ENCODE measurements around the gene MTO1.
"Not testable (repeated sequence)": the region's sequence is repeated elsewhere in the genome, so short reads cannot be mapped to it uniquely, and the experiment has no call there.

MTO1 gene, protein sequence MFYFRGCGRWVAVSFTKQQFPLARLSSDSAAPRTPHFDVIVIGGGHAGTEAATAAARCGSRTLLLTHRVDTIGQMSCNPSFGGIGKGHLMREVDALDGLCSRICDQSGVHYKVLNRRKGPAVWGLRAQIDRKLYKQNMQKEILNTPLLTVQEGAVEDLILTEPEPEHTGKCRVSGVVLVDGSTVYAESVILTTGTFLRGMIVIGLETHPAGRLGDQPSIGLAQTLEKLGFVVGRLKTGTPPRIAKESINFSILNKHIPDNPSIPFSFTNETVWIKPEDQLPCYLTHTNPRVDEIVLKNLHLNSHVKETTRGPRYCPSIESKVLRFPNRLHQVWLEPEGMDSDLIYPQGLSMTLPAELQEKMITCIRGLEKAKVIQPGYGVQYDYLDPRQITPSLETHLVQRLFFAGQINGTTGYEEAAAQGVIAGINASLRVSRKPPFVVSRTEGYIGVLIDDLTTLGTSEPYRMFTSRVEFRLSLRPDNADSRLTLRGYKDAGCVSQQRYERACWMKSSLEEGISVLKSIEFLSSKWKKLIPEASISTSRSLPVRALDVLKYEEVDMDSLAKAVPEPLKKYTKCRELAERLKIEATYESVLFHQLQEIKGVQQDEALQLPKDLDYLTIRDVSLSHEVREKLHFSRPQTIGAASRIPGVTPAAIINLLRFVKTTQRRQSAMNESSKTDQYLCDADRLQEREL

DNA sequence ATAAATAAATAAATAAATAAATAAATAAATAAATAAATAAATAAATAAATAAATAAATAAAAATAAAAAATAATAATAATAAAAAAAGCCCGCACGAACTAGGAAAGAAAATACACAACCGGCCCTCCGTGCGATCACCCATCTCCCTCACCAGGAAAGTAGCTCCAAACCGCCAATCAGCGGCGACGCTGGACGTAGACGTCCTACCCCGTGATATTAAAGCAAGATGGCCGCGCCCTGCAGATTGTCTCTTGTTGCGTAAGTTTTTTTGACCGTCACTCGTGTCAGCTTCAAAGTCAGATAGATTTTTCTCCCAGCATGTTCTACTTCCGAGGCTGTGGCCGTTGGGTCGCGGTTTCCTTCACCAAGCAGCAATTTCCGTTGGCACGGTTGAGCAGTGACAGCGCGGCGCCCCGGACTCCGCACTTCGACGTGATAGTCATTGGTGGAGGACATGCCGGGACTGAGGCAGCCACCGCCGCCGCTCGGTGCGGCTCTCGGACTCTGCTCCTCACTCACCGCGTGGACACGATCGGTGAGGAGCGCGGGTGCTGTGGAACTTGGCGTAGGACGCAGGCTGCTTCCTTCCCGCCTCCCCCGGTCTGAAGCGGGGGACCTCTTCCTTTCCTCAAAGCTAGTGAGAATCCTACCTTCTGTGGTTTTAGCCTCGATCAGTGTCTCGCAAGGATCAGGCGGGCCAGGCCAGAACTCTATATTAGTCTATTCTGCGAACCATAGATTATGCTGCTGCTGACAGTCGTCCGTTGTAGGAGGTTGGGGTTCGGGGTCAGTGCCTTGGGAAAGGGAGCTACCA, at the start of gene MTO1:
TSS of gene MTO1 (plus strand) at position 201 of the 814 bp plus-strand sequence. CDS start at position 319, 118 bp downstream.
- DNase-seq = peak; percentile 89

DNA sequence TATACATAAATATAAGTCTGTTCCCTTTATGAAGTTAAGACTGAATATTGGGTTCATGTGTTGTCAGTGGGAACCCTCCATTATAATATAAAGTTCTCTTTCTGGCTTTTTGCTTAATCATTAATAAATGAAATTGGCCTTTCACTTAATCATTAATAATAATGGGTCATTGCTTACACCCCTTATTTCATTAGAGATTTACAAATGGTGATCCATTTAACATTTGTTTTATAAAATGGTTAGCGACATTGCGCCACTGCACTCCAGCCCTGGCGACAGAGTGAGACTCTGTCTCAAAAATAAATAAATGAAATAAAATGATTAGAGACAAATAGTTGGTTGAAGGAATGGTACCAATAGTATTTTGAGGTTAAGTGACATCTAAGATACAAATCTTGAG, 48.4 kb upstream of the MTO1 start:
- DNase-seq = no peak

DNA sequence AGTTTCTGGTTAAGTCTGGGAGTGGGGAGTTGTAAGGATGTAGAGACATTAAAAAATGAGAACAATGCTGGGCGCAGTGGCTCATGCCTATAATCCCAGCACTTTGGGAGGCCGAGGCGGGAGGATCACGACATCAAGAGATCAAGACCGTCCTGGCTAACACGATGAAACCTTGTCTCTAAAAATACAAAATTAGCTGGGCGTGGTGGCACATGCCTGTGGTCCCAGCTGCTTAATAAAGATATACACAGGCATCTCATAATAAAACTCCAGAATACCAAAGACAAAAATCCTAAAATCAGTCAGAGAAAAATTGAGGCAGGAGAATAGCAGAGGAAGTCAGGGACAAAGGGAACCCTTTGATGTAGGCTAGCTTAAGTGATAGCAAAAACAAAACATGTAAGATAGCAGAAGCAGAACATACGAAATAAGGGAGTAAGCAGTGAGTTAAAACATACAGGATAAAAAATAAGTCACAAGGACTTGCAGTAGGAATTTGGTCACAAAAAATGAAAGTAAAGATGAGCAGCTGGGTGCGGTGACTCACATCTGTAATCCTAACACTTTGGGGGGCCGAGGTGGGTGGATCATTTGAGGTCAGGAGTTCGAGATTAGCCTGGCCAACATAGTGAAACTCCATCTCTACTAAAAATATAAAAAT, 43.3 kb upstream of the MTO1 start:
- no peak for DNase-seq

DNA sequence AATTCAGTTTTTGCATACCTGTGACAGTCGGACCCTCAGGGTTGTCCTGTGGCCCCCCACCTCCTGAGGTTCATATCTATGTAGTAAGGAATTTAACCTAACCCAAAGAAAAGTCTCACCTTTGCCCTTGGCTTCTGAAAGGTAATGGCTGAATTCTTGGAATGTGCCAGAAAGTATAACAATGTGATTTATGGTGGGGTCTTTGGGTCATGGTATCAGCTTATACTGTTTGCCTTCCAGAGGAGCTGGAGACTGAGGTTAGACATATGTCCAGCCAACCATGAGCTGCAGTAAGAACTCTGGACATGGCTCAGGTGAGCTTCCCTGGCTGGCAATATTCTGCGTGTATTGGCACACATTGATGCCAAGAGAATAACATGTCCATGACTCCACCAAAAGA, 40.0 kb upstream of the MTO1 start:
- DNase-seq = no peak

DNA sequence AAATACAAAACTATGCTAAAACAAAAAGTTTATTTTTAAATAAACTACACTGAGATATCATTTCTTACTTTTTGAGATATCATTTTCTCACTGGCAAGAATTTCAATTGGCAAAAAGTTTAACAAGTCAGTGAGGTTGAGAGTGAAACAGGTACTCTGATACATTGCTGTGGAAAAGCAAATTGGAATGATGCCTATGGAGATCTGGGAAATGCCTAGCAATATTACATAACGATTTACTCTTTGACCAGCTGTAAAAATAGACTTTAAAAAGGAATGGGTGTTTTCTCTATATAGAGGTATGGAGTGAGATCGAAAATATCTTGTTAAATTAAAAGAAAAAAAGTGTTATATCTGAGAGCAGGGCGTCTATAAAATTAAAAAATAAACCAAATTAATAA, 26.3 kb upstream of the MTO1 start:
- DNase-seq = no peak

DNA sequence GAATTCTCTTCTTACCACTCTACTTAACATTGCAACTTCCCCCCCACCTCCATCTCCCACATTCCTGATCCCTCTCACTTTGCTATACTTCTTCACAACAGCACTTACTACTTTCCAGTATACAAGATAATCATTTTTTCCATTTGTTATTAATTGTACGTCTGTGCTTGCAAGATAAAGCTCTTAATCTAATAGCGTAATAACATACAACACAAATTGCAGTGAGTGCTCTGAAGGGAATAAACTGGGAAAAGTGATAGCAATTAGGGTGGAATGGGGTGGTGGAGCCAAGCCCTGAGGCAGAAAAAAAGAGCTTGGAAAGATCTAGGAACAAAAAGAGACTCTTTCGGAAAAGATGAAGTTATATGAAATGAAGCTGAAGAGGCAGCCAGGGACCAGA, 18.0 kb upstream of the MTO1 start:
- no peak for DNase-seq

DNA sequence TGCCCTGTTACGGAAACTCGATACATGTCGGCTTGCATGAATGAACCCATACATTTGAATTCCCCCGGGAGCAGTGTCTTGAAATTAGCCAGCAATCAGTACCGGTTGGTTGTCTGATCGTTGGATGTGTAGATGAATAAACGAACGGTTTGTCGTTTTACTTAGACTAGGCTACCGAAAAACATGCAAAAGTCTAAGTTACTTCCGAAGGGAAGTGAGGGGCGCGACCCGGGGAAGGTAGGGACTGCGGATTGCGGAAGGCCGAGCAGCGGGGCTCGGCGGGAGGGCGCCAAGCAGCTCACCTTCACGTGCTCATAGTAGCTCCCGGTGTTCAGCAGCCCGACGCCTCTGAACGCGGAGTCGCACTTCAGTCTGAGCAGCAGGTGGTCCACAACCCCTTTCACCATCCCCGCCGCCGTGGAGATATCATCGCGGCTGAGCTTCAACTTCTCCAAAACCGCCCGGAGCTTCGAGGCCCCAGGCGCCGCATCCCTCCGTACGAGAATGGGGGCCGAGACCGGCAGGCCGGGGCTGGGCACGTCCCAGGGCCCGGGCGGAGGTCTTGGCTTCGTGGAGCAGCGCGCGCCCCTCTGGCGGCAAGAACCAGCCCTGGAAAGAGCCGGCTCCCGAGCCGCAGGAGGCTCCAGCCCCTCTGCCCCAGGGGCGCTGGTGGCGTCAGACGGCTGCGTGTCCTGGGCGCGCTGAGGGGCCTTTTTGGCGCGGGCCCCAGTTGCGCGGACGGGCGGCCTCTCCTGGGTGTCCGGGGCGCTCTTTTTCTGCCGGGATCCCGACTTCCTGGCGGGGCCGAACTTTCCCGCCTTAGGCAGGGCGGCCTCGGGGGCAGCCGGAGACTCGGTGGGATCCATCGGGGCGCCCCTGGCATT, 10.1 kb upstream of the MTO1 start:
- peak; percentile 84 for DNase-seq

DNA sequence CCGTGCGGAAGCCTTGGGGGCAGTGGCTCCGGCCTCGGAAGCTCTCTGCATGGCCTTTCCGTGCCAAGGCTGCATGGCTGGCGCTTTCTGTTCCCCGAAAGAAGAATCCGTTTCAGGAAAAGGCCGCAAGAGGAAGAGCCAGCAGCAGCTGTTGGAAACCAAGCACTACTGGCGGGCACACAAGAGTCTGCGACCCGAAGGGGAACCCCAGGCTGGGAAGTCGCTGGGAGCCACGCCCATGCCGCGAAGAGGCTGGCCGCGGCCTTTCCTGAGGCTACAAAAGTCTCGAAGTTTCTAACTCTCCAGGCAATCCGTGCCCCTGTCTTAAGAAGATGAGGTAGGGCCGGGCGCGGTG, 9.5 kb upstream of the MTO1 start, which contains the start of gene CGAS:
TSS of gene CGAS (minus strand) at position 191 of the 355 bp plus-strand sequence. CDS start at position 75, 116 bp downstream.
- DNase-seq = no peak

DNA sequence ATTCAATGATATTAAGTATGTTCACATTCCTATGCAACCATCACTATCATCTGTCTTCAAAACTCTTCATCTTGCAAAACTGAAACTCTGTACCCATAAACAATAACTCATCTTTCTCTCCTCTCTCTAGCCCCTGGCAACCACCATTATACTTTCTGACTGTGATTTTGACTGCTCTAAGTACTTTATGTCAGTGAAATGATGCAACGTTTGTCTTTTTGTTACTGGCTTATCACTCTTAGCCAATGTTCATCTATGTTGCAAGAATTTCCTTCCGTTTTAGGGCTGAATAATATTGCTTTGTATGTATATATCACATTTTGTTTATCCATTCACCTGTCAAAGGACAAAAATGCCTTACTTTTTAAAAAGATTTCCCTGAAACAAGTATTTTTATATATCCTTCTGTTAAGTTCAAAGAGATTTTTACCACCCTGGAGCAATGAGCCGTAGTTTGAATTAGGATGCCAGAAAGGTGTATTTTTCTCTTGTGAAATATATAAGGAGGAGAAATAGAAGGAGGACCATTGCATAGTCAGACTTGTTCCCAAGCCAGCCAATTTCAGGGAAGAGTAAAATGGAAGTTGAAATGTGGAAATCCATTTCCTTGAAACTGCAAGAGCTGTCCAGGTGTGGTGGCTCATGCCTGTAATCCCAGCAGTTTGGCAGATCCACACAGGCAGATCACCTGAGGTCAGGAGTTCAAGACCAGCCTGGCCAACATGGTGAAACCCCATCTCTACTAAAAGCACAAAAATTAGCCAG, 5.5 kb upstream of the MTO1 start:
- no peak for DNase-seq

DNA sequence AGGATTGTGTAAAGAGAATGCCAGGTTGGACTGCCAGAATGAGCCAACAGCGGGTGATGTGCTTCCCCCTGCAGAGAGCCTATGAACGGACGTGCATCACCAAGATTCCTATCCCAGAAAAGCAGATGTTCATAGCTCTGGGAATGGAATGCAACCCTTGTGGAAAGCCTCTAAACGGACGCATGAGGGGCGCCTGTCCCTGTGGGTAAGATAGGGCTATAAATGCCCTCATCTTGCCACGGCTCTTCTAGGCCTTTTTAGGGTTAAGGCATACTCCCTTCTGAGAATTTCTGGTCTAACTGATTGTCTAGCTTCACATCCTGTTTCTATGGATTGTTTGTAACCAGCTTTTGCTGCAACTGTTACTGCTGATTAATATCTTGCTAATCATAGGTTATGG, 2.1 kb upstream of the MTO1 start:
- not testable (repeated sequence) for DNase-seq

DNA sequence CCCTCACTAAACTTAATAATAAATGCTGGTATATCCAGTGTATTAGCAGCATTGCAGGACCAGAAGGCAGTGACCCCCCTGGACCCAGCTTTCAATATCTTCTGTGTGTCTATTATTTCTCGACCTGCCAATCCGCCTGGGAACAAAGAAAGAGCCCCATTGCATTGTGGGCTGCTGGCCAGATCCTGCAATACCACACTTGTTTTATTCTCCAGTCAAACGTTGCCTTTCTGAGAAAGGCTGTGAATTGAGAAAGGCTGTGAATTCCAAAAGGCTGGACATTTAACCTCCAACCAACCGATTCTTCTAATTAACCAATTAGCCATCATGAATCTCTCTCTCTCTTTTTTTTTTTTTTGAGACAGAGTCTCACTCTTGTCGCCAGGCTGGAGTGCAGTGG, 1.5 kb upstream of the MTO1 start:
- no peak for DNase-seq

DNA sequence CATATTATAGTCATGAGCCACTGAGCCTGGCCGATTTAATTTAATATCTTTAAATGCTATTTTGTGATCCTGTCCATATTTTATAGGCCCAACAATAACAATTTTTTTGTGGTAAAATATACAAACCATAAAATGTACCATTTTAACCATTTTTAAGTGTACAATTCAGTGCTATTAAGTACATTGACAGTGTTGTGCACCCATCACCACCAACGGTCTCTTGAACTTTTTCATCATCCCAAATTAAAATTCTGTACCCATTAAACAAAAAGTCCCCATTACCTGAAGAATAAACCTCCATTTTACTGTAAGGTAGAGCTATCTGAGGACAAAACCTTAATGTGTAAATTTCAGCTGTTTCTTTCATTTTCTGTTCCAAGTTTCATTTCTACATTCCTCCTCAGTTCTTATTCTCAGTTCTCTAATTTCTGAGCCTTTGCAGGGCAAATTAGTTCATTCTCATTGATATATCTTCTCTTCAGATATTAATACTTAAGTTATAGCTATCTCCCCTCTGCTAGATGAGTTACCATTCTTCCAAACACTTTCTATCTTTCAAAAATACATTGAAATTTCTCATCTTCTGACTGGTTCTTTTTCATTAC, 10.3 kb downstream of the MTO1 start:
- DNase-seq = no peak

DNA sequence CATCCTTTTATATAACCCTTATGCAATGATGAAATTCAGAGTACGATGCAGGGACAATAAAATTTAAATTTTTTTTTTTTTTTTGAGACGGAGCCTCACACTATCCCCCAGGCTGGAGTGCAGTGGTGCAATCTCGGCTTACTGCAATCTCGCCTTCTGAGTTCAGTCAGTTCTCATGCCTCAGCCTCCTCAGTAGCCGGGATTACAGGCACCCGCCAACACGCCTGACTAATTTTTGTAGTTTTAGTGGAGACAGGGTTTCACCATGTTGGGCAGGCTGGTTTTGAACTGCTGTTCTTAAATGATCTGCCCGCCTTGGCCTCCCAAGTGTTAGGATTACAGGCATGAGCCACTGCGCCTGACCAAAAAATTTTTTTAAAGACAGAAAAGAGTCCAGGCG, 15.2 kb downstream of the MTO1 start:
- DNase-seq = no peak

DNA sequence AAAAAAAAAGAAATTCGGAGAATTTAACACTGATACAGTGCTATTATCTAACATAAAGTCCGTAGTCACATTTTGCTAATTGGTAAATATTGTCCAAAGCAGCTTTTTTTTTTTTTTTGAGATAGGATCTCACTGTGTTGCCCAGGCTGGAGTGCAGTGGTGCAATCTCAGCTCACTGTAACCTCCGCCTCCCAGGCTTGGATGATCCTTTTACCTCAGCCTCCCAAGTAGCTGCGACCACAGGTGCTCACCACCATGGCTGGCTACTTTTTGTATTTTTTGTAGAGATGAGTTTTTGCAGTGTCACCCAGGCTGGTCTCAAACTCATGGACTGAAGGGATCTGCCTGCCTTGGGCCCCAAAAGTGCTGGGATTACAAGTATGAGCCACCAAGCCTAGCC, 15.9 kb downstream of the MTO1 start:
- DNase-seq = no peak

DNA sequence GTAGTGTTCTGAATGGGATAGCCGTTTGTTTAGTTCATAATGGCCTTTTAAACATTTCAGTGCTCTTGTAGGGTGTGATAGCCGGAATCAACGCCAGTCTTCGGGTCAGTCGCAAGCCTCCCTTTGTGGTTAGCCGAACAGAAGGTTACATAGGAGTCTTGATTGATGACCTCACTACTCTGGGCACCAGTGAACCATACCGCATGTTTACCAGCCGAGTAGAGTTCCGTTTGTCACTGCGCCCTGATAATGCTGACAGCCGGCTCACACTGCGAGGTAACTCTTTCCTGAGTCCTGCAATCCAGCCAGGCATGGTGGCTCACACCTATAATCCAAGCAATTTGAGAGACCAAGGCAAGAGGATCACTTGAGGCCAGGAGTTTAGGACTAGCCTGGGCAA, 20.4 kb downstream of the MTO1 start:
- no peak for DNase-seq

DNA sequence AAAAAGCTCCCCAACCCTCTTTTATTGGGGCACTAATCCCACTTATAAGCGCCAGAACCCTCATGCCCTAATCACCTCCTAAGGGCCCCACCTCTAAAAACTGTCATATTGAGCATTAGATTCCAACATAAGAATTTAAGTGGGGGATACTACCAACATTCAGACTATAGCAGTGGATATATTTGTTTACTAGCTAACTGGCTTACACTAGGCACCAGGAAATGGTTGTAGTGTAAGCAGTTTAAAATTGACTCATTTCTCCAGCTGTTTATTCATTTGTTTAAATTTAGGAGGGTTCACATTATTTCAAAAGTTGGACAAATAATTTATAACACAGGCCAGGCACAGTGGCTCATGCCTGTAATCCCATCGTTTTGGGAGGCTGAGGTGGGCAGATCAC, 22.9 kb downstream of the MTO1 start:
- no peak for DNase-seq

DNA sequence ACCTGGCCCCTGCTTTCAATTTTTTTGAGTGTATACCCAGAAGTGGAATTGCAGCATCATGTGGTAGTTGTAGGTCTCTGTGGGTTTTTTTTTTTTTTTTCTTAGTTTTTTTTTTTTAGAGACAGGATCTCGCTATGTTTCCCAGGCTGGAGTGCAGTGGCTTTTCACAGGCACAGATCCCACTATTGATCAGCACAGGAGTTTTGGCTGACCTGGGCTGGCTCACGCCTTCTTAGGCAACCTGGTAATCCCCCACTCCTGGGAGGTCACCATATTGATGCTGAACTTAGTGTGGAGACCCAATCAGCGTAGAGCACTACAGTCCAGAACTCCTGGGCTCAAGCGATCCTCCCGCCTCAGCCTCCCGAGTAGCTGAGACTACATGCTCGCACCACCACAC, 25.9 kb downstream of the MTO1 start:
- no peak for DNase-seq

DNA sequence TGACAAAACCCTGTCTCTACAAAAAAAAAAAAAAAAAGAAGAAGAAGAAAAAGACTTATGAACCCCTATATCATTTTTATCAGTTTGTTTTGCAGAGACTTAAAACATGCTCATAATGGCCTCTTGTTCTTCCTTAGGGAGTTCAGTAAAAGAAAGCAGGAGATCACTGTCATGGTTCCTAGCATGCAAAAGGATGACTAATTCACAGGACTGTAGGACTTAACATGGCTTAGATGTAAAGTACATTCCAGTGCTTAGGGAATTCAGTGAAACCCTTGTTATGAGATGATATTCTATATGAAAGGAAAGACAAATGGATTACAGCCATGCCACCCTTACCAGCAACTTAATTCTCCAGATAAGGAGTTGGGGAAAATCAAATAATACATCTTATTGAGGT, 29.8 kb downstream of the MTO1 start:
- no peak for DNase-seq

DNA sequence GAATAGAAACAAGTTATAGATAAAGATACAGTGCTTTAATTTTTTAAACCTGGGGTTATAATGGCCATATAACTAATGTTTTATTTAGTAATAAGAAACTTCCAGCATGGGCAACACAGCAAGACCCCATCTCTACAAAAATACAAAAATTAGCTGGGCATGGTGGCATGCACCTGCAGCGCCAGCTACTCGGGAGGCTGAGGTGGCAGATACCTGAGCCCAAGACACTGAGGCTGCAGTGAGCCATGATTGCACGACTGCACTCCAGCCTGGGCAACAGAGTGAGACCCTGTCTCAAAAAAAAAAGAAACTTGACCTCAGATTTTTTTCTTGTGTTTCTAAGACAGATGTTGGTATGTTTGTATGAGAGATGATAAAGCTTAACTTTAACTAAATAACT, 36.4 kb downstream of the MTO1 start:
- DNase-seq = no peak

DNA sequence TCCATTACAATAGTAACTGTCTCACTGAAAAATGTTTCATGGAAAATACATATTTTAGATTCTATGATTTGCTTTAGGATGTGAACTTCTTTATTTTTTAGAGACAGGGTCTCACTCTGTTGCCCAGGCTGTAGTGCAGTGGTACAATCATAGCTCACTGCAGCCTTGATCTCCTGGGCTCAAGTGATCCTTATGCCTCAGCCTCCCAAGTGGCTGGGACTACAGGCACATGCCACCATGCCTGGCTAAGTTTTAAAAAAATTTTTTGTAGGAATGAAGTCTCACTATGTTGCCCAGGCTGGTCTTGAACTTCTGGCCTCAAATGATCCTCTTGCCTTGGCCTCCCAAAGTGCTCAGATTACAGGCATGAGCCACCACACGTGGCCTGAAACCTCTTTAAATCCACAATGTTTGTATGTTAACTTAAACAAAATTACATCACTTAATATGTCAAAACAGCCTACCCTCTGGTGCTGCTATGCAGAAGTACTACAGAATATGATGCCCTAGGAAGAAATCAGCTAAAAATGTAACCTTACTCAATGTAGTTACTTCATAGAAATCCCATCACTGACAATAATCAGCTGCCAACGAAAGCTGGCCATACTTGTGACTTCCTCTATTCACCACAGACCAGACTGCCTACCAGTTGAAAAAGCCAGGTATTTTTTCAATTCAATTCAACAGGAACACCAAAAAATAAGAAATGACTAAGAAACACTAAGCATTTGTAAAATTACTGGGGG, 41.7 kb downstream of the MTO1 start:
- DNase-seq = no peak

Data from right forelimb (tissue), 1 donor.